Measurements from ENCODE around the gene LMNB1. TPM values are rescaled to one million over a fixed set of nuclear protein-coding genes. Genes with fewer than 3 reads are reported as not detected.
"Not testable (repeated sequence)": the region's sequence is repeated elsewhere in the genome, so short reads cannot be mapped to it uniquely, and the experiment has no call there.

Gene LMNB1
- total RNA-seq, 3 donors from 2014 or later, result 14.1 to 81.8 (median 30.6) TPM

- TF ChIP-seq CTCF (IDR thresholded peaks at IDR 0.05), result no peak
- intact Hi-C loops (cut with DNase I, micrococcal nuclease), result no loop called here
- DNase-seq (no peak), ATAC-seq (no peak)
- H3K4me3 ChIP-seq, result no peak overlapping the region
- H3K4me1 ChIP-seq (ENCODE audit: low read depth), result no peaks in the 10 kb centered on the region
- no peaks in the 10 kb centered on the region for H3K36me3 ChIP-seq (ENCODE audit: low read depth)
- no peaks in the 10 kb centered on the region for H3K9me3 ChIP-seq
Measured at GRCh38 chr5:126837906-126838539, 61.1 kb downstream of the LMNB1 start.

GRCh38 chr5:126839407-126839806 is 62.5 kb downstream of the LMNB1 start:
- ATAC-seq; H3K36me3 ChIP-seq (ENCODE audit: low read depth); DNase-seq; H3K4me1 ChIP-seq (ENCODE audit: low read depth); intact Hi-C loops (cut with DNase I, micrococcal nuclease); H3K9me3 ChIP-seq; H3K4me3 ChIP-seq: not testable (repeated sequence)

GRCh38 chr5:126843375-126843774 is 66.4 kb downstream of the LMNB1 start:
- DNase-seq, result peak in 2 of 3 donors; percentile 49 to 61
- H3K9me3 ChIP-seq; intact Hi-C loops (cut with DNase I, micrococcal nuclease); H3K36me3 ChIP-seq (ENCODE audit: low read depth); H3K4me3 ChIP-seq; ATAC-seq: not testable (repeated sequence)
- H3K4me1 ChIP-seq (ENCODE audit: low read depth), result peaks cover 21% of the 10 kb centered on the region

- ATAC-seq (peak; percentile 100), DNase-seq (peak; percentile 62 to 91 (median 84))
- H3K4me3 ChIP-seq; H3K36me3 ChIP-seq (ENCODE audit: low read depth); intact Hi-C loops (cut with DNase I, micrococcal nuclease); H3K9me3 ChIP-seq: not testable (repeated sequence)
- peaks cover 21% of the 10 kb centered on the region for H3K4me1 ChIP-seq (ENCODE audit: low read depth)
Measured at GRCh38 chr5:126845470-126846070, 68.6 kb downstream of the LMNB1 start.

GRCh38 chr5:126846344-126846743 is 69.4 kb downstream of the LMNB1 start:
- H3K4me3 ChIP-seq, result no peak overlapping the region
- no peak for ATAC-seq
- no peak for TF ChIP-seq CTCF (IDR thresholded peaks at IDR 0.05)
- H3K4me1 ChIP-seq (ENCODE audit: low read depth), result peaks cover 21% of the 10 kb centered on the region
- DNase-seq, result no peak
- intact Hi-C loops (cut with DNase I, micrococcal nuclease), result no loop called here
- H3K9me3 ChIP-seq, result no peaks in the 10 kb centered on the region
- no peaks in the 10 kb centered on the region for H3K36me3 ChIP-seq (ENCODE audit: low read depth)

- DNase-seq, result no peak
- no peak overlapping the region for H3K4me3 ChIP-seq
- TF ChIP-seq CTCF (IDR thresholded peaks at IDR 0.05), result no peak
- no peaks in the 10 kb centered on the region for H3K36me3 ChIP-seq (ENCODE audit: low read depth)
- intact Hi-C loops (cut with DNase I, micrococcal nuclease), result no loop called here
- peak; percentile 28 for ATAC-seq
- H3K9me3 ChIP-seq, result no peaks in the 10 kb centered on the region
- H3K4me1 ChIP-seq (ENCODE audit: low read depth), result peaks cover 21% of the 10 kb centered on the region
Measured at GRCh38 chr5:126846744-126847455, 70.0 kb downstream of the LMNB1 start.

- DNase-seq (no peak), ATAC-seq (no peak)
Measured at GRCh38 chr5:126847456-126847820, 70.5 kb downstream of the LMNB1 start.

More at GRCh38 chr5:126847456-126847820, 70.5 kb downstream of the LMNB1 start:
- no peaks in the 10 kb centered on the region for H3K36me3 ChIP-seq (ENCODE audit: low read depth)
- intact Hi-C loops (cut with DNase I, micrococcal nuclease), result no loop called here
- peaks cover 21% of the 10 kb centered on the region for H3K4me1 ChIP-seq (ENCODE audit: low read depth)
- H3K4me3 ChIP-seq, result no peak overlapping the region
- H3K9me3 ChIP-seq, result no peaks in the 10 kb centered on the region
- no peak for TF ChIP-seq CTCF (IDR thresholded peaks at IDR 0.05)

All from mucosa of descending colon (tissue), 3 donors.